T-helper 1 cell treated with Interleukin-12 subunit alpha and Interleukin-12 subunit beta and Interleukin-4 antibody, amounts not matched to agents 30 ng/mL and 1 ng/mL, for 36 hours (primary cell): ENCODE measurements around the gene BCL7A. TPM values are rescaled to one million over a fixed set of nuclear protein-coding genes. Genes with fewer than 3 reads are reported as not detected.
"Not testable (repeated sequence)": the region's sequence is repeated elsewhere in the genome, so short reads cannot be mapped to it uniquely, and the experiment has no call there.

ENCODE experiments used
- intact Hi-C: fragments of 100-400 bp; cut with micrococcal nuclease; formaldehyde crosslinking; loops from one replicate; pipeline ENCODE4 v1.15.1; 2024
- total RNA-seq: library from RNA; stranded (reverse); gene quantifications from 2 replicates; pipeline ENCODE4 v1.2.3, GENCODE V29; 2022

Gene BCL7A
- 5.2 and 6.2 TPM in 2 replicates for total RNA-seq

GRCh38 chr12:122021822-122022392 is at the start of gene BCL7A:
Gene BCL7A (plus strand): TSS chr12:122021884. CDS start chr12:122022092, 208 bp downstream.
- intact Hi-C loops: loop anchor here (2.0 to 5.0 kb wide), 2 partner anchors 29 to 105 kb away; partner anchors contain the start of gene CFAP251

- intact Hi-C loops: no loop called here
These were observed 47.4 kb upstream of the BCL7A start for GRCh38 chr12:121974026-121974985.

GRCh38 chr12:121975021-121975420 is 46.7 kb upstream of the BCL7A start:
- intact Hi-C loops: no loop called here

- intact Hi-C loops: no loop called here
These were observed 44.7 kb upstream of the BCL7A start for GRCh38 chr12:121976950-121977349.

- intact Hi-C loops: no loop called here
These were observed 41.3 kb upstream of the BCL7A start for GRCh38 chr12:121980191-121980891.

GRCh38 chr12:121980892-121981272 is 40.8 kb upstream of the BCL7A start:
- intact Hi-C loops: no loop called here

GRCh38 chr12:121981456-121981855 is 40.2 kb upstream of the BCL7A start:
- intact Hi-C loops: no loop called here

- intact Hi-C loops: no loop called here
These were observed 38.7 kb upstream of the BCL7A start for GRCh38 chr12:121982950-121983349.

- intact Hi-C loops: no loop called here
These were observed 38.0 kb upstream of the BCL7A start for GRCh38 chr12:121983536-121984210.

GRCh38 chr12:121986489-121987245 is 35.0 kb upstream of the BCL7A start:
- intact Hi-C loops: no loop called here

GRCh38 chr12:121988519-121988918 is 33.2 kb upstream of the BCL7A start:
- intact Hi-C loops: not testable (repeated sequence)

- intact Hi-C loops: no loop called here
These were observed 32.2 kb upstream of the BCL7A start for GRCh38 chr12:121989276-121990113.

- intact Hi-C loops: no loop called here
These were observed 31.5 kb upstream of the BCL7A start for GRCh38 chr12:121990114-121990647.

- intact Hi-C loops: no loop called here
These were observed 30.7 kb upstream of the BCL7A start for GRCh38 chr12:121990692-121991603.

GRCh38 chr12:121992059-121992879 is 29.4 kb upstream of the BCL7A start:
- intact Hi-C loops: loop anchor here (2.0 kb wide), 1 partner anchor 31 kb away; no protein-coding TSS in a partner anchor

GRCh38 chr12:121996050-121996944 is 25.4 kb upstream of the BCL7A start:
- intact Hi-C loops: no loop called here
